Measurements from ENCODE around the gene RBCK1. TPM values are rescaled to one million over a fixed set of nuclear protein-coding genes. Genes with fewer than 3 reads are reported as not detected.

The RBCK1 gene
- total RNA-seq, 4 donors from 2014 or later = 50.9 to 111 (median 82.1) TPM

GRCh38 chr20:363319-364078 is 44.6 kb upstream of the RBCK1 start:
- no peak for TF ChIP-seq CTCF (IDR thresholded peaks at IDR 0.05)
- no peak for TF ChIP-seq POLR2A (IDR thresholded peaks at IDR 0.05)
- TF ChIP-seq POLR2AphosphoS5 (IDR thresholded peaks at IDR 0.05) = no peak
- no peak for TF ChIP-seq EP300 (IDR thresholded peaks at IDR 0.05)
- 70 to 86% methylated on average over 3 to 9 of the region's 13 CpGs for whole genome bisulfite sequencing, 2 donors (ENCODE audit: low coverage in 1 of 2)
- no peak overlapping the region for H3K27ac ChIP-seq
- no peak overlapping the region for H3K4me3 ChIP-seq
- no peaks in the 10 kb centered on the region for H3K36me3 ChIP-seq
- H3K9me3 ChIP-seq = no peaks in the 10 kb centered on the region
- ATAC-seq = no peak
- peaks cover 2% of the 10 kb centered on the region for H3K27me3 ChIP-seq
- H3K4me1 ChIP-seq = peaks cover 0 to 9% (median 0%) of the 10 kb centered on the region in 3 donors

- H3K9me3 ChIP-seq = no peaks in the 10 kb centered on the region
- H3K27ac ChIP-seq = no peak overlapping the region
- H3K36me3 ChIP-seq = no peaks in the 10 kb centered on the region
- no peak for TF ChIP-seq CTCF (IDR thresholded peaks at IDR 0.05)
- peaks cover 9% of the 10 kb centered on the region for H3K27me3 ChIP-seq
- H3K4me3 ChIP-seq = no peak overlapping the region
- WGBS, 2 donors (ENCODE audit: low coverage in 1 of 2) = 63 to 86% methylated on average over 6 to 9 of the region's 9 CpGs
- no peak for ATAC-seq
- H3K4me1 ChIP-seq = peaks cover 0 to 9% (median 0%) of the 10 kb centered on the region in 3 donors
These were observed 42.9 kb upstream of the RBCK1 start for GRCh38 chr20:364905-365794.

GRCh38 chr20:366041-366718 is 41.9 kb upstream of the RBCK1 start:
- H3K36me3 ChIP-seq = no peaks in the 10 kb centered on the region
- no peak for ATAC-seq
- no peaks in the 10 kb centered on the region for H3K9me3 ChIP-seq
- peaks cover 9% of the 10 kb centered on the region for H3K27me3 ChIP-seq
- no peak overlapping the region for H3K4me3 ChIP-seq
- peaks cover 0 to 10% (median 0%) of the 10 kb centered on the region in 3 donors for H3K4me1 ChIP-seq
- 78% methylated on average over 5 of the region's 7 CpGs; no CpG with 5 or more reads in 1 of the 2 donors for WGBS, 2 donors (ENCODE audit: low coverage in 1 of 2)
- TF ChIP-seq CTCF (IDR thresholded peaks at IDR 0.05) (no peak), POLR2AphosphoS5 (IDR thresholded peaks at IDR 0.05) (no peak), EP300 (IDR thresholded peaks at IDR 0.05) (no peak)
- no peak overlapping the region for H3K27ac ChIP-seq

GRCh38 chr20:366719-367485 is 41.2 kb upstream of the RBCK1 start:
- Histone ChIP-seq H3K36me3 (no peaks in the 10 kb centered on the region), H3K27ac (no peak overlapping the region)
- no peak for ATAC-seq

More at GRCh38 chr20:366719-367485, 41.2 kb upstream of the RBCK1 start:
- H3K9me3 ChIP-seq = no peaks in the 10 kb centered on the region
- peaks cover 9% of the 10 kb centered on the region for H3K27me3 ChIP-seq
- H3K4me1 ChIP-seq = peaks cover 0 to 17% (median 0%) of the 10 kb centered on the region in 3 donors
- no peak overlapping the region for H3K4me3 ChIP-seq
- TF ChIP-seq CTCF (IDR thresholded peaks at IDR 0.05) = no peak
- no peak for TF ChIP-seq POLR2AphosphoS5 (IDR thresholded peaks at IDR 0.05)
- no peak for TF ChIP-seq EP300 (IDR thresholded peaks at IDR 0.05)
- no peak for TF ChIP-seq POLR2A (IDR thresholded peaks at IDR 0.05)
- WGBS, 2 donors (ENCODE audit: low coverage in 1 of 2) = 65 to 83% methylated on average over 4 to 13 of the region's 13 CpGs
